ENCODE results near the gene ZFYVE21.

- TF ChIP-seq EZH2 (IDR thresholded peaks at IDR 0.05; ENCODE audit: low read length, unreplicated experiment): no peak
- TF ChIP-seq CTCF (conservative IDR thresholded peaks at IDR 0.05; ENCODE audit: low read depth, low read length): no peak
- TF ChIP-seq EZH2phosphoT487 (IDR thresholded peaks at IDR 0.05; ENCODE audit: borderline replicate concordance, low read length): no peak
Measured at GRCh38 chr14:103686831-103687485, 28.7 kb upstream of the ZFYVE21 start.

Data from PC-3 (cell line).